HepG2 (cell line): ENCODE results near the gene ICE1. TPM values are rescaled to one million over a fixed set of nuclear protein-coding genes. Genes with fewer than 3 reads are reported as not detected.

Experiments
- ATAC-seq: fragments of 200-7000 bp; cut with Tn5 transposase; 3 replicates; pipeline ENCODE4 v1.9.1; 2020; ENCODE audit warnings: mild to moderate bottlenecking, moderate library complexity
- BruUV-seq: library from RNA; stranded (reverse); fragments of 400-500 nt; replicated peaks from 2 replicates; lab custom pipeline; 2021; lab: Mats Ljungman, UMichigan
- CTCF ChIA-PET: fragments of 300-600 bp; formaldehyde crosslinking; extraction: SDS; loops from one replicate; lab custom pipeline; 2021; ENCODE audit warnings: low total read pairs, inconsistent platforms, low intra/inter-chr PET ratio; lab: Yijun Ruan, JAX
- POLR2A ChIA-PET: fragments of 350-600 bp; sonication (Branson Sonifier 250); formaldehyde crosslinking; loops from one replicate; lab custom pipeline; 2020; ENCODE audit warnings: antibody characterized with exemption, inconsistent platforms; lab: Yijun Ruan, JAX
- DNase-seq: peaks from one replicate; pipeline ENCODE4 v3.0.0-alpha.2; 2015; ENCODE audit warnings: low spot score
- FAIRE-seq: peaks from 3 replicates; lab custom pipeline; 2011; peaks lifted over from hg19 to GRCh38; lab: Jason Lieb, UNC
- H2AFZ ChIP-seq: one replicate; pipeline ENCODE4 v1.6.1; 2011; ENCODE audit warnings: low read length, inconsistent platforms
- H3K27ac ChIP-seq: fragments of 300-600 bp; 3 replicates; pipeline ENCODE4 v1.8.0; 2011; ENCODE audit warnings: mixed run types, mild to moderate bottlenecking, mixed read lengths, low read length, inconsistent platforms; ENCODE audit not compliant: insufficient read depth; ENCODE audit errors: extremely low read length
- H3K27me3 ChIP-seq, 2 experiments: fragments of 200-600 bp in 1 of 2; 2 replicates in 1 of 2; 3 replicates in 1 of 2; pipeline versions ENCODE4 v1.6.0 to v1.8.0; 2011; ENCODE audit warnings: low read length in 2 of 2, mild to moderate bottlenecking in 2 of 2, moderate library complexity in 2 of 2, inconsistent platforms in 1 of 2; ENCODE audit not compliant: insufficient read depth in 2 of 2, control insufficient read depth in 1 of 2
- H3K36me3 ChIP-seq, 2 experiments: fragments of 200-600 bp in 1 of 2; replicated peaks in 1 of 2; 2 replicates in 1 of 2; 3 replicates in 1 of 2; pipeline versions ENCODE4 v1.5.1 to v1.8.0; 2011; ENCODE audit warnings: low read length in 2 of 2, inconsistent platforms in 1 of 2; ENCODE audit not compliant: insufficient read depth in 2 of 2, control insufficient read depth in 1 of 2
- H3K4me1 ChIP-seq: 2 replicates; pipeline ENCODE4 v1.5.1; 2012; ENCODE audit warnings: low read length, inconsistent platforms; ENCODE audit not compliant: insufficient read depth
- H3K4me2 ChIP-seq: 2 replicates; pipeline ENCODE4 v1.6.0; 2011; ENCODE audit warnings: low read depth, low read length, inconsistent platforms
- H3K4me3 ChIP-seq, 3 experiments: fragments of 200-600 bp in 1 of 3; sonication (generic), shearing (Covaris generic) in 1 of 3; replicated peaks in 1 of 3; 2 replicates each; pipeline ENCODE4 v1.5.1; 2011 to 2016; ENCODE audit warnings: low read length in 3 of 3, inconsistent platforms in 2 of 3, low read depth in 2 of 3, mild to moderate bottlenecking in 2 of 3, control low read depth in 1 of 3, mixed read lengths in 1 of 3; ENCODE audit not compliant: insufficient read depth in 1 of 3
- H3K79me2 ChIP-seq: one replicate; pipeline ENCODE4 v1.6.1; 2011; ENCODE audit warnings: low read length, inconsistent platforms; ENCODE audit not compliant: insufficient read depth
- H3K9ac ChIP-seq: 2 replicates; pipeline ENCODE4 v1.6.0; 2011; ENCODE audit warnings: mild to moderate bottlenecking, low read depth, low read length, inconsistent platforms; ENCODE audit not compliant: insufficient read depth
- H3K9me3 ChIP-seq: 2 replicates; pipeline ENCODE4 v1.5.1; 2012; ENCODE audit warnings: mild to moderate bottlenecking, low read length
- H4K20me1 ChIP-seq: 2 replicates; pipeline ENCODE4 v1.6.0; 2011; ENCODE audit warnings: inconsistent platforms, mild to moderate bottlenecking, low read length, moderate library complexity; ENCODE audit not compliant: insufficient read depth
- ATF7 ChIP-seq, 2 experiments: fragments of 450-650 bp in 1 of 2; sonication (generic) in 1 of 2; formaldehyde crosslinking in 1 of 2; IDR thresholded peaks; 2 replicates each; pipeline versions ENCODE4 v1.4.0 to v1.6.1; 2016 to 2020; ENCODE audit warnings: antibody characterized with exemption in 1 of 2, mild to moderate bottlenecking in 1 of 2, missing genetic modification reagents in 1 of 2
- CREB1 ChIP-seq, 2 experiments: fragments of 450-650 bp in 1 of 2; IDR thresholded peaks; 2 replicates each; pipeline ENCODE4 v1.6.1; 2016 to 2017; ENCODE audit warnings: control low read depth in 1 of 2, mild to moderate bottlenecking in 1 of 2, missing compliant biosample characterization in 1 of 2, missing genetic modification characterization in 1 of 2
- CTCF ChIP-seq: sonication (generic); formaldehyde crosslinking; IDR thresholded peaks from 2 replicates; pipeline ENCODE4 v1.5.0; 2020; ENCODE audit warnings: mild to moderate bottlenecking, missing genetic modification reagents, moderate library complexity
- MTF1 ChIP-seq: sonication (generic); formaldehyde crosslinking; IDR thresholded peaks from 2 replicates; pipeline ENCODE4 v1.5.0; 2020; ENCODE audit warnings: missing genetic modification reagents
- PHB2 ChIP-seq: fragments of 450-650 bp; IDR thresholded peaks from 2 replicates; pipeline ENCODE4 v1.6.1; 2018; ENCODE audit not compliant: partially characterized antibody
- PLSCR1 ChIP-seq: sonication (generic); formaldehyde crosslinking; IDR thresholded peaks from 2 replicates; pipeline ENCODE4 v1.5.0; 2020; ENCODE audit warnings: missing genetic modification reagents, mild to moderate bottlenecking, borderline replicate concordance
- RFX5 ChIP-seq: IDR thresholded peaks from 2 replicates; pipeline ENCODE4 v1.6.1; 2011; ENCODE audit warnings: low read depth, low read length, improper control_type of control experiment
- TAF1 ChIP-seq: sonication (generic); formaldehyde crosslinking; IDR thresholded peaks from 2 replicates; pipeline ENCODE4 v1.4.0; 2020; ENCODE audit warnings: missing genetic modification reagents
- ZNF607 ChIP-seq: sonication (generic); formaldehyde crosslinking; IDR thresholded peaks from 2 replicates; pipeline ENCODE4 v1.5.1; 2020; ENCODE audit warnings: missing genetic modification reagents, mild to moderate bottlenecking, borderline replicate concordance
- ZNF644 ChIP-seq: IDR thresholded peaks from 2 replicates; pipeline ENCODE4 v1.6.1; 2016; ENCODE audit warnings: low read depth
- WGBS: methylation state at CpG from one replicate; pipeline ENCODE4 v1.1.6; 2017; ENCODE audit warnings: low lambda C conversion rate; 5-methylcytosine and 5-hydroxymethylcytosine counted together
- in situ Hi-C: cut with HindIII; loops from 2 replicates; pipeline ENCODE4 v1.10.0; 2017; ENCODE audit warnings: low pct_unique_long_range_greater_than_20kb; ENCODE audit not compliant: extremely low pct_ligation_motif_present
- intact Hi-C: fragments of 100-400 bp; cut with micrococcal nuclease; formaldehyde crosslinking; loops from one replicate; pipeline ENCODE4 v1.10.0; 2022; ENCODE audit not compliant: unreplicated experiment
- polyA plus RNA-seq, 8 experiments: library from polyadenylated mRNA; depleted of rRNA in 3 of 8; stranded (reverse) in 7 of 8; unstranded in 1 of 8; fragments of >200 nt; fragmentation: Illumina TruSeq in 4 of 8; extraction: Trizol in 4 of 8; gene quantifications; 2 replicates each; pipeline versions ENCODE4 v1.2.1 to v1.2.3, GENCODE V29; 2011 to 2016; ENCODE audit warnings: low read depth in 4 of 8, missing spikeins in 1 of 8, mixed read lengths in 1 of 8; ENCODE audit not compliant: insufficient read depth in 1 of 8
- total RNA-seq, 5 experiments: library from RNA; depleted of rRNA; stranded (reverse); fragments of >200 nt; fragmentation: Illumina TruSeq; extraction: Trizol; gene quantifications; 2 replicates each; pipeline ENCODE4 v1.2.3, GENCODE V29; 2016; ENCODE audit warnings: low read depth in 1 of 5
- TF ChIP-seq, protein P1 (sequence below), 2 experiments: IDR thresholded peaks; 2 replicates each; pipeline ENCODE4 v1.6.1; 2011 to 2012; ENCODE audit warnings: low read length in 2 of 2, borderline replicate concordance in 1 of 2, low read depth in 1 of 2, mild to moderate bottlenecking in 1 of 2, moderate library complexity in 1 of 2
- TF ChIP-seq, protein P2 (sequence below): sonication (generic); formaldehyde crosslinking; IDR thresholded peaks from 2 replicates; pipeline ENCODE4 v1.4.0; 2020; ENCODE audit warnings: missing genetic modification reagents
- TF ChIP-seq, protein P3 (sequence below): sonication (generic); formaldehyde crosslinking; IDR thresholded peaks from 2 replicates; pipeline ENCODE4 v1.8.1; 2022; ENCODE audit warnings: low read depth, mild to moderate bottlenecking, missing genetic modification reagents

Gene ICE1
- total and polyA plus RNA-seq, 2 of the 13 experiments (the other 11 are each of a cell fraction or from before 2014, with no cell fraction given), result 9.1 to 27.6 TPM

GRCh38 chr5:5474961-5475360 lies 52.5 kb downstream of the ICE1 start:
- BruUV-seq, result no TSS peak
- intact Hi-C loops, result no loop called here
- Histone ChIP-seq H3K4me2 (no peak overlapping the region), H3K4me3 (no peak overlapping the region), H3K4me1 (no peaks in the 10 kb centered on the region), H3K9me3 (no peaks in the 10 kb centered on the region), H3K27me3 (no peaks in the 10 kb centered on the region), H3K27ac (no peak overlapping the region), H3K9ac (no peak overlapping the region), H2AFZ (no peak overlapping the region), H4K20me1 (no peaks in the 10 kb centered on the region), H3K36me3 (peaks cover 0 to 20% of the 10 kb centered on the region in 2 experiments; a peak in 2 of 5 replicates), H3K79me2 (no peaks in the 10 kb centered on the region)
- in situ Hi-C loops, result no loop called here
- WGBS, result 94% methylated on average over 5 of the region's 5 CpGs
- DNase-seq, result no peak
- ATAC-seq, result no peak
- no peak for FAIRE-seq
- ChIA-PET POLR2A (no interaction called here), CTCF (no interaction called here)
- TF ChIP-seq, protein P1, sequence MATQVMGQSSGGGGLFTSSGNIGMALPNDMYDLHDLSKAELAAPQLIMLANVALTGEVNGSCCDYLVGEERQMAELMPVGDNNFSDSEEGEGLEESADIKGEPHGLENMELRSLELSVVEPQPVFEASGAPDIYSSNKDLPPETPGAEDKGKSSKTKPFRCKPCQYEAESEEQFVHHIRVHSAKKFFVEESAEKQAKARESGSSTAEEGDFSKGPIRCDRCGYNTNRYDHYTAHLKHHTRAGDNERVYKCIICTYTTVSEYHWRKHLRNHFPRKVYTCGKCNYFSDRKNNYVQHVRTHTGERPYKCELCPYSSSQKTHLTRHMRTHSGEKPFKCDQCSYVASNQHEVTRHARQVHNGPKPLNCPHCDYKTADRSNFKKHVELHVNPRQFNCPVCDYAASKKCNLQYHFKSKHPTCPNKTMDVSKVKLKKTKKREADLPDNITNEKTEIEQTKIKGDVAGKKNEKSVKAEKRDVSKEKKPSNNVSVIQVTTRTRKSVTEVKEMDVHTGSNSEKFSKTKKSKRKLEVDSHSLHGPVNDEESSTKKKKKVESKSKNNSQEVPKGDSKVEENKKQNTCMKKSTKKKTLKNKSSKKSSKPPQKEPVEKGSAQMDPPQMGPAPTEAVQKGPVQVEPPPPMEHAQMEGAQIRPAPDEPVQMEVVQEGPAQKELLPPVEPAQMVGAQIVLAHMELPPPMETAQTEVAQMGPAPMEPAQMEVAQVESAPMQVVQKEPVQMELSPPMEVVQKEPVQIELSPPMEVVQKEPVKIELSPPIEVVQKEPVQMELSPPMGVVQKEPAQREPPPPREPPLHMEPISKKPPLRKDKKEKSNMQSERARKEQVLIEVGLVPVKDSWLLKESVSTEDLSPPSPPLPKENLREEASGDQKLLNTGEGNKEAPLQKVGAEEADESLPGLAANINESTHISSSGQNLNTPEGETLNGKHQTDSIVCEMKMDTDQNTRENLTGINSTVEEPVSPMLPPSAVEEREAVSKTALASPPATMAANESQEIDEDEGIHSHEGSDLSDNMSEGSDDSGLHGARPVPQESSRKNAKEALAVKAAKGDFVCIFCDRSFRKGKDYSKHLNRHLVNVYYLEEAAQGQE (IDR thresholded peaks at IDR 0.05; ENCODE audit: borderline replicate concordance in 1 of 2, low read depth in 1 of 2, low read length in 2 of 2), result no peak
- no peak for TF ChIP-seq TAF1 (CRISPR knock-in tag)
- no peak for TF ChIP-seq CTCF
- no peak for TF ChIP-seq ZNF607 (CRISPR knock-in tag)
- TF ChIP-seq RFX5, result no peak
- TF ChIP-seq, protein P2, sequence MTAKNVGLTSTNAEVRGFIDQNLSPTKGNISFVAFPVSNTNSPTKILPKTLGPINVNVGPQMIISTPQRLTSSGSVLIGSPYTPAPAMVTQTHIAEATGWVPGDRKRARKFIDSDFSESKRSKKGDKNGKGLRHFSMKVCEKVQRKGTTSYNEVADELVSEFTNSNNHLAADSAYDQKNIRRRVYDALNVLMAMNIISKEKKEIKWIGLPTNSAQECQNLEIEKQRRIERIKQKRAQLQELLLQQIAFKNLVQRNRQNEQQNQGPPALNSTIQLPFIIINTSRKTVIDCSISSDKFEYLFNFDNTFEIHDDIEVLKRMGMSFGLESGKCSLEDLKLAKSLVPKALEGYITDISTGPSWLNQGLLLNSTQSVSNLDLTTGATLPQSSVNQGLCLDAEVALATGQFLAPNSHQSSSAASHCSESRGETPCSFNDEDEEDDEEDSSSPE (CRISPR knock-in tag), result no peak
- TF ChIP-seq PHB2, result no peak
- TF ChIP-seq CREB1 (IDR thresholded peaks at IDR 0.05), result no peak
- TF ChIP-seq CREB1 (CRISPR knock-in tag; IDR thresholded peaks at IDR 0.05), result no peak
- TF ChIP-seq ZNF644, result no peak
- TF ChIP-seq PLSCR1 (CRISPR knock-in tag), result no peak
- TF ChIP-seq, protein P3, sequence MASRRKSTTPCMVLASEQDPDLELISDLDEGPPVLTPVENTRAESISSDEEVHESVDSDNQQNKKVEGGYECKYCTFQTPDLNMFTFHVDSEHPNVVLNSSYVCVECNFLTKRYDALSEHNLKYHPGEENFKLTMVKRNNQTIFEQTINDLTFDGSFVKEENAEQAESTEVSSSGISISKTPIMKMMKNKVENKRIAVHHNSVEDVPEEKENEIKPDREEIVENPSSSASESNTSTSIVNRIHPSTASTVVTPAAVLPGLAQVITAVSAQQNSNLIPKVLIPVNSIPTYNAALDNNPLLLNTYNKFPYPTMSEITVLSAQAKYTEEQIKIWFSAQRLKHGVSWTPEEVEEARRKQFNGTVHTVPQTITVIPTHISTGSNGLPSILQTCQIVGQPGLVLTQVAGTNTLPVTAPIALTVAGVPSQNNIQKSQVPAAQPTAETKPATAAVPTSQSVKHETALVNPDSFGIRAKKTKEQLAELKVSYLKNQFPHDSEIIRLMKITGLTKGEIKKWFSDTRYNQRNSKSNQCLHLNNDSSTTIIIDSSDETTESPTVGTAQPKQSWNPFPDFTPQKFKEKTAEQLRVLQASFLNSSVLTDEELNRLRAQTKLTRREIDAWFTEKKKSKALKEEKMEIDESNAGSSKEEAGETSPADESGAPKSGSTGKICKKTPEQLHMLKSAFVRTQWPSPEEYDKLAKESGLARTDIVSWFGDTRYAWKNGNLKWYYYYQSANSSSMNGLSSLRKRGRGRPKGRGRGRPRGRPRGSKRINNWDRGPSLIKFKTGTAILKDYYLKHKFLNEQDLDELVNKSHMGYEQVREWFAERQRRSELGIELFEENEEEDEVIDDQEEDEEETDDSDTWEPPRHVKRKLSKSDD, result no peak
- TF ChIP-seq ATF7 (IDR thresholded peaks at IDR 0.05), result no peak
- no peak for TF ChIP-seq ATF7 (CRISPR knock-in tag; IDR thresholded peaks at IDR 0.05)
- no peak for TF ChIP-seq MTF1 (CRISPR knock-in tag)
